HG02678 (cell line): ENCODE data around the gene SLC35A2.

Source experiments
- ATAC-seq: cut with Tn5 transposase; IDR thresholded peaks from one replicate; pipeline ENCODE4 v1.9.1; 2021; ENCODE audit warnings: mild to moderate bottlenecking, moderate library complexity; ENCODE audit not compliant: unreplicated experiment

Gene SLC35A2

DNA sequence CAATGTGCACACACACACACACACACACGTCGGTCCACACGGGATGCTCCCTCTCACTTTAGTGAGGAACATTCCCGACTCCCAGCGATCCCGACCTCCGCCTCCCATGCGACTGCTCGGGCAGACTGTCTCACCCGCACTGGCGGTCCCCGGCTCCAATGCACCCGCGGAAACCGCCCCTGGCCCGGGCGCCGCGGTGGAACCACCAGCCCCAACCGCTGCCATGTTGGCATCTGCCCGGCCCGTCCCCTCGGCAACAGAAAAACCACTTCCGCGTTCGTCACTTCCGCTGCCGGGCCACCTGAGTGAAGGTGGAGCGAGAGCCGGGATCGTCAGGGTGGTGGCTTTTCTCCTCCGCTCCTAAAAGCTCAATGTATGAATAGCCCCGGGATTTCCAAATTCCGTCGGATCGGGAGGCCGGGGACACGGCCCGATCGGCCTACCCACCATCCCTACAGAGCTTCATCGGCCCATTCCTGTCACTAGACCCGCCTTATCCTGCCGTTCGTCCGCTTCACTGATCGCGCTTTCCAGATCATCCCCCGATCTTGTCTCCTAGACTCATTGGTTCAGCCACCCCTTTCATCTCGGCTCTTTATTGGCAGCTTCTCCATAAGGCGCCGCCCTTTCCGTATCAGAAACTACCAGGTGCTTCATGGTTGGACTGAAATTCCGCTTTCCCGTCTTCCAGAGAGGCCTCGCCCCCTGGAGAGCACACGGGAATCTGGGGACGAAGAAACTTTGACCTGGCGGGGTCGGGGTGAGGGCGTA, at the start of gene SLC35A2:
TSS of gene SLC35A2 (minus strand) at position 235 of the 771 bp plus-strand sequence. CDS start at position 225, 10 bp downstream.
- ATAC-seq: peak; percentile 76

- ATAC-seq: no peak
Observed at GRCh38 chrX:48960291-48960690, 48.8 kb upstream of the SLC35A2 start.

DNA sequence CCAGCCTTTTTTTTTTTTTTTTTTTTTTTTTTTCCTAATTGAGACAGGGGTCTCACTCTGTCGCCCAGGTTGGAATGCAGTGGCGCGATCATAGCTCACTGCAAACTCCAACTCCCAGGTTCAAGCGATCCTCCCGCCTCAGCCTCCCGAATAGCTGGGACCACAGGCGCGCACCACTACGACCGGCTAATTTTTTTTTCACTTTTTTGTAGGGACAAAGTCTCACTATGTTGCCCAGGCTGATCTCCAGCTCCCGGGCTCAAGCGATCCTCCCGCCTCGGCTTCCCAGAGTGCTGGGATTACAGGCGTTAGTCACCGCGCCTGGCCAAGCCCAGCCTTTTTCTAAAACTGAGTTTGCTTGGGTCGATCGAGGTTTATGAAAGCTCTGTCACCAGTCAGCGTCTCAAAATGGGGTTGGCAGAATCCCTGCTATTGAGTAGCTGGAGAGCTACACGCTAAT, 47.2 kb upstream of the SLC35A2 start:
- no peak for ATAC-seq

DNA sequence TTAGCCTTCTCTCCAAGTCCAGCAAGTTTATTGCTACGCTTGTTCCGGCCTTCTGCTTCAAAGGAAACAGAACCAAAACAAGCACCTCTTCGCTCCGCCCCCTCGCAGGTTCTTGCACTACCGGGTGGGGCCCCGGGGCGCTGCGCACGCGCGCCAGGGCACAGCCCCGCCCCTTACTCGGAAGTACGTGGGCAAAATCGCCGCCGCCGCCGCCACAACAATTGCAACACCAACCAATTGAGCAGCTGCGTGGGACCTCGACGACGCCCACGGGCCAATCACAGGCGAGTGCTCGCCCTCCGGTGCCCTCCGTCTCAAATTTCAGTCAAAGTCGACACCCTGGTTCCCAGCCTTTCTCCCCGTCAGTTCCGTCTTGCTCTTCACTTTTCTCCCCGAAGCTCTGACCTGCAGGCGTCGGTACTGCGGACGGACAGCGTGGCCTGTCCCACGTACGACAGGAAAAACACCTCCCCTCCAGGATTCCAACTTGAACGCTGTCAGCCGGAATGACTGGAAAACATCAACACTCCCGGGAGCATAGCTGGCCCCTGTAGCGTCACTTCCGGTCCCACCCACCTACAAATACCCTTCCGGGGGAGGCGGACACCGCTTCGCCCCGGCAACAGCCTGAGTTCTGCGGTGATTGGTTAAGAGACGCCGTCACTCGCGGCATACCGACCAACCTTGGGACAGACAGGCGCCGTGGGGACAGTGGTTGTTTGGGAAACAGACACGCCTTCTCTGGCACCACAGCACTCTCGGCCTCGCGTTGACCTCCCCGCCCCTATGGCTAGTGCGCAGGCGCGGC, 46.6 kb upstream of the SLC35A2 start:
- ATAC-seq: peak; percentile 86

- ATAC-seq: peak; percentile 36
Observed at GRCh38 chrX:48957477-48957826, 46.0 kb upstream of the SLC35A2 start, which contains the start of gene OTUD5. OTUD5 (minus strand) TSS chrX:48957607; CDS start chrX:48957570, 37 bp downstream.

DNA sequence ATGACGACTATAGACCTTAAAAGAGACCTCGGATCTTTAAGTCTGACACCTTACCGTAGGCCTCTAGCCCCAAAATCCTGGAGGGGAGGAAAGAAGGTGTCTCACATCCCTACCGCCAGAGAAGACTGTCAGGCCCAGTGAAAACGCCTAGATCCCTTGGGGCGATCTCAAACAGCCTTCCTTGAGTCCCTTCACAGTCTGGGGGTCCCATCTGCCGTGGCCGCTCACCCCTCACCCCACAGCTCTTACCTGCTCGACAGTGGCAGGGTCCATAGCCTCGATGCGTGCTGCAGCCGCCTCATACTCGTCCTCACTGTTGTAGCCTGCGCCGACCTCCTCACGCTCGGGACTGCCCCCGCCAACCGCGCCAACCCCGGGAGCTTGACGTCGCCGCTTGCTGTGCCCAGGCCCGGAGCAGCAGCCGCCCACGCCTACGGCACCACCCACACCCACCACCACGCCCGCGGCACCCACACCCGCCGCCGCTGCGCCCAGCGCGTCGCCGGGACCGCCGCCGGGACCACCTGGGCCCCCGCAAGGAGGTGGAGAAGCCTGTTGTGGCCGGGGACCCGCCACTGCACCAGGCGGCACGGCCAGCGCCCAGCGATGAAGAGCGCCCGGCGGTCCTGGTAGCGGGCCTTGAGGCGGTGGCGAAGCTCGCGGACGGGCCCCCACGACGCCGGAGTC, 45.4 kb upstream of the SLC35A2 start:
- no peak for ATAC-seq

- ATAC-seq: no peak
Observed at GRCh38 chrX:48948589-48948988, 37.1 kb upstream of the SLC35A2 start.

- no peak for ATAC-seq
Observed at GRCh38 chrX:48945517-48946348, 34.3 kb upstream of the SLC35A2 start.

DNA sequence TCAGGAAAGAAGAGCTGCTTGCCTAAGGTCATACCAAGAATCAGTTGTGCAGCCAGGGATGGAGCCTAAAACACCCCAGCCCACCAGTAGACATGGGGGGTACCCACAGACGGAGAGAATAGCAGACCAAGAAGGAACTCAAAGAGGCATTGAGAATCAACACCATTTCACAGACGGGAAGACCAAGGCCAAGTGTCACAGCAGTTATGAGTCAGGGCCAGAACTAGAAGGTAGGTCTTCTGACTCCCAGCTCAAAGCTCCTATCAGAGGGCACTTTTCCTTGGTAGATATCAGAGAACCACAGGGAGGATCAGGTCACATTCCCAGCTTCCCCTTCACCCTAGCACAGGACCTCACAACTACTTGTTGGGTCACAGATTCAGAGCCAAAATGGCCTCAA, 31.4 kb upstream of the SLC35A2 start:
- no peak for ATAC-seq

GRCh38 chrX:48940404-48940955, 29.0 kb upstream of the SLC35A2 start:
- ATAC-seq: no peak

DNA sequence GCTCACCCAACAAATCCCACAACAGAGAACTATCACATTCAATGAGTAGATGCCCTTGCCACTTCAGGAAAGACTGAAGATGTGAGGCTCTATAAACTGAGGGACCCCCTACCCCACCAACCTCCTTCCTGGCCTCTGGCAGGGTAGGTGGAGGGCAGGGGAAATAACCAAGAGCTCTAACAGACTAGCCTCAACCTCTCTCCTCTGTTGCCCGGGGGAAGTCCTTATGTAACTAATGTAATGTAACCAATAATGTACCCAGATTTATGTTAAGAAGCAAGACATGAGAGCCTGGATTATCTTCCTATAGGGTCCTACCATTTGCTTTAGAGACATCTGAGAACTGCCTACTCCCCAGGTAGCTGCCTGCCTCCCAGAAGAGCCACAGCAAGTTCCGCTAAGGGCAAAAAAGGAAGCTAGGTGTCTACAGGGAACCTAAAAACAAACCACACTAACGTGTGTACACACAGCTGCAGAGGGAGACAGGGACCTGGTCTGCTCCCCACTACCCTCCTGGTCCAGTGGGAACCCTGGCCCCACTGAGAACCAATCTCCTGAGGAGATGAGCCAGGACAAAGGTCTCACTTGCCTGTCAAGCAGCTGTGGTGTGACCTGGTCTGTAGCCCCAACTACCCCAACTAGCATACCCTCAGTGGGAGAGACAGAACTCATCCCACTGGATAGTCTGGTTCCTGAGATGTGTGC, 28.2 kb upstream of the SLC35A2 start:
- ATAC-seq: no peak

DNA sequence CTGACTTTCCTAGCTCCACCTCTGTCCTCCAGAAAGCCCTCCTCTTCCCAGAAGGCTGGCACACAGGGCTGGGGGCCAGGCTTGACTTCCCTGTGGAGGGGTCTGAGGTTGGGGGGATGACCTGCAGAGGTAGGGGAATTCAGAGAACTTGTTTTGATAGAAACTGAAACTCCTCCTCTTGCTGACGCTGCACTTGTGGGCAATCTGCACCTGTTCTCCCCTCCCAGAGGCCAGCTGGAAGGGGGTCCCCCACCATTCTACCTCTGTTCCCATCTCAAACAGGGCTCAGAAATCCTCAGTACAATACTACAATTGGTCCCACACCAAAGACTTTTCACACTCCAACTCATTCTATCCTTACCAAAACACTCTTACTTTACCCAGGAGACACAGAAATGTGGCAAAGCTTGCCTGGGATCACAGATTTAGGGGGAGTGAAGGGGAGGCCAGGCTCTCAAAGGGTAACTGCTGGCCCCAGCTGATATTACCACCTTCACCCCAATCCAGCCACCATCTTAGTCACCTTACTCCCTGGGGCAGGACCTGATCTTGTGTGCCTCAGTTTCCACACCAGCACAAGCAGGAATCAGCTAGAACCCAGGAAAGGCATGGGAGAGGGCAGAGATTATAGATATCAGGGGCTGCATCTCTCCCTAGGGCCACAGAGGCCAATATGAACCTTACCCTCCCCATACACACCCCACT, 27.4 kb upstream of the SLC35A2 start:
- peak; percentile 40 for ATAC-seq

- peak; percentile 66 for ATAC-seq
Observed at GRCh38 chrX:48937054-48937907, 25.8 kb upstream of the SLC35A2 start.

GRCh38 chrX:48936429-48937053, 25.1 kb upstream of the SLC35A2 start:
- ATAC-seq: no peak

DNA sequence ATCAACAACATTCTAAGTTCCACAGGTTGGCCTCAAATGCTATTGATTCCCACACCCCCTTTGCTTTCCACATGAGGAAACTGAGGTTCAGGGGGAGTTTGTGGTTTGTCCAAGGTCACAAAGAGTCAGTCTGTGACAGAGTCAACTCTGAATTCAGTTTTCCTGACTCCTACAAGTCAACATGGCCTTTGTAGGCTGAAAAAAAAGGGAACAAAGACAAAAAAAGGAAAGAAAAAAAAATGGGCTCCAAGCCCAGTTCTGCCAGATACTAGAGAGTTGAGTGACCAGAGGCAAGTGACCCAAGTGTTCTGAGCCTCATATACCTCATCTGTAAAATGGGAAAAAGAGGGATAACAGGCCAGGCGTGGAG, 23.8 kb upstream of the SLC35A2 start:
- ATAC-seq: no peak

DNA sequence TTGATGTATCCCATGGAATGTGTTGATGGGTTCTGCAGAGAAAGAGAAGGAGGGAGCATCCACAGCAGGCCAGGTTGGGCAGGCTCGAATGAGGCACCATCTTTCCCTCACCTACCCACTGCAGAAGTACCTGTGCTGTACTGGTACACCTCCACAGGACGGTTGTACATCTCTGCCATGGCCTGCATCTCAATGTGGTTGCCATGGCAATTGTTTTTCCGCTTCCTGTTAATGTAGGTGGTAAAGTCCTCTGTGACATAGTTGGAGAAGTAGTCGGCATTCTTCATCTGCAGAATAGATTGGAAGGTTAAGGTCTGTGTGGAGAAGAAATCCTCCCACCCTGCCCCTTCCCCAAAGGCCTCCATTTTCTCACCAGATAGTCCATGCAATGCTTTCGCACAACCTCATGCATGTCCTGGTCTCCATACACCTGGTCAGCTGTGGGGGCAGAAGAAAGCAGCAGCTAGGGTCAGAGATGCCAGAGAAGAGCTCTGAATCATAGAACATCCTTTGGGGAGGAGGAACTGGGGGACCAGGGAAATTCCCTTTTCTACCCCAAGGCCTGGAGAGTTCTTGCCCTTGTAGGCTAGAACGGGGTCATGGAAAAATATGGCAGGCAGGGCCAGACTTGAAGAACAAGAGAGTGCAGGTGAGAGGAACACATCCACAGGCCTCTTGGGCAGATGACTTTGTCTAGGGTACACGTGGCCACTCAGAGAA, 23.3 kb upstream of the SLC35A2 start:
- ATAC-seq: no peak

DNA sequence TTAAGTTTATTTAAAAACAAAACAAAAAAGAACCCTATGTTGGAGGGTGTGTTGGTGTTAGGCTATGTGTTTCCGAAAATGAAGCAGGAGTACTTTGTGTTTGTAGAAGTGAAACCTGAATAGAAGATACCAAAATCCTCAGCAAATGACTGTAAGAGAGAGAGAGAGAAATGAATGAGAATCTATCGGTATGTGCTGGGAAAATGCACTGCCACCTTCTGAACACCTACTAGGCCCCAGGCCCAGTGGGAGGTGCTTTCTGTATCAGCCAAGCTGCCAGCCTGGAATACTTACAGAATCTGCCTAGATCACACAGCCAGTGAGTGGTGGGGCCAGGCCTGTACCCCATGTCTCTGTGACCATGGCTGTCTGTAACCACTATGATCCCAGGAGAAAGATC, 22.3 kb upstream of the SLC35A2 start:
- ATAC-seq: no peak
